ENCODE results near the gene BTBD16. TPM values are rescaled to one million over a fixed set of nuclear protein-coding genes. Genes with fewer than 3 reads are reported as not detected.

BTBD16 gene
- polyA plus RNA-seq, 3 donors: not detected

DNA sequence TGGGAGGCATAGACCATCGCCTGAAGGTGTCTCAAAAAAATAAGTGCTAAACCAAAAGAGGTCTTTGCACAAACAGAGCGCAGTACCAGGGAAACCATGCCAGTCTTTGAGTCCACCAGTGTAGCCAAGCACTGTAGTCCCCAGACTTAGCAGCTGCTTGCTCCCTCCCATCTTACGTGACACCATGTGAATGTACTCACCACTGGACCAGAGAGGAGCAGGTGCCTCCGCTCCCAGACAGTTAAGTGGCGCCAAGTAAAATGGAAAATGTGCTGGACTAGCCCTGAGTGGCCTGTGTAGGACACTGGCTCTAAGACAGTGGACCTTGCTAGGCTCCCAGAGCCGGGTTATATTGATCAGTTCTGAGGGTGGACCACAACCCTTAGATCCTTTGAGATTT, 55.7 kb downstream of the BTBD16 start:
- no peak overlapping the region for H3K9ac ChIP-seq (ENCODE audit: insufficient read depth, low read length, poor library complexity, severe bottlenecking)
- no peak overlapping the region for H3K4me3 Mint-ChIP-seq
- no peaks in the 10 kb centered on the region for H3K9me3 ChIP-seq (replicated peaks in 1 of 2; ENCODE audit: control insufficient read depth in 1 of 2, insufficient read depth in 1 of 2, low read length in 2 of 2)
- peaks cover 8 to 22% (median 10%) of the 10 kb centered on the region in 3 donors for H3K27me3 Mint-ChIP-seq (ENCODE audit: low read depth in 3 of 3)
- H2AFZ ChIP-seq (ENCODE audit: insufficient read depth, low read depth, low read length, poor library complexity, severe bottlenecking): no peak overlapping the region
- intact Hi-C loops (cut with micrococcal nuclease): no loop called here
- no peaks in the 10 kb centered on the region for H3K27me3 ChIP-seq (ENCODE audit: control insufficient read depth in 2 of 2, insufficient read depth in 2 of 2, low read length in 2 of 2)
- H3K4me1 ChIP-seq (ENCODE audit: control insufficient read depth in 1 of 2, insufficient read depth in 2 of 2, low read length in 2 of 2): peaks cover 0 to 10% of the 10 kb centered on the region in 2 donors
- no peak for DNase-seq
- no peak overlapping the region for H3K27ac ChIP-seq (ENCODE audit: low read depth in 1 of 2, low read length in 2 of 2)
- H3K4me1 Mint-ChIP-seq: peaks cover 10% of the 10 kb centered on the region
- H3K4me3 ChIP-seq (replicated peaks in 1 of 3; ENCODE audit: low read depth in 2 of 3, low read length in 3 of 3): no peak overlapping the region
- peaks cover 0 to 8% (median 7%) of the 10 kb centered on the region in 7 donors for H3K9me3 Mint-ChIP-seq
- H3K27ac Mint-ChIP-seq: no peak overlapping the region
- no peak overlapping the region for H3K4me2 ChIP-seq (replicated peaks; ENCODE audit: extremely low read depth, low read length, poor library complexity, severe bottlenecking)
- no peaks in the 10 kb centered on the region for H3K36me3 Mint-ChIP-seq
- 99% methylated on average over 6 of the region's 6 CpGs for WGBS (ENCODE audit: insufficient coverage)
- no peaks in the 10 kb centered on the region for H4K20me1 ChIP-seq (ENCODE audit: insufficient read depth, low read length)
- no peaks in the 10 kb centered on the region for H3K36me3 ChIP-seq (replicated peaks in 1 of 2; ENCODE audit: control insufficient read depth in 1 of 2, insufficient read depth in 2 of 2, low read length in 2 of 2)
- TF ChIP-seq, protein P1, sequence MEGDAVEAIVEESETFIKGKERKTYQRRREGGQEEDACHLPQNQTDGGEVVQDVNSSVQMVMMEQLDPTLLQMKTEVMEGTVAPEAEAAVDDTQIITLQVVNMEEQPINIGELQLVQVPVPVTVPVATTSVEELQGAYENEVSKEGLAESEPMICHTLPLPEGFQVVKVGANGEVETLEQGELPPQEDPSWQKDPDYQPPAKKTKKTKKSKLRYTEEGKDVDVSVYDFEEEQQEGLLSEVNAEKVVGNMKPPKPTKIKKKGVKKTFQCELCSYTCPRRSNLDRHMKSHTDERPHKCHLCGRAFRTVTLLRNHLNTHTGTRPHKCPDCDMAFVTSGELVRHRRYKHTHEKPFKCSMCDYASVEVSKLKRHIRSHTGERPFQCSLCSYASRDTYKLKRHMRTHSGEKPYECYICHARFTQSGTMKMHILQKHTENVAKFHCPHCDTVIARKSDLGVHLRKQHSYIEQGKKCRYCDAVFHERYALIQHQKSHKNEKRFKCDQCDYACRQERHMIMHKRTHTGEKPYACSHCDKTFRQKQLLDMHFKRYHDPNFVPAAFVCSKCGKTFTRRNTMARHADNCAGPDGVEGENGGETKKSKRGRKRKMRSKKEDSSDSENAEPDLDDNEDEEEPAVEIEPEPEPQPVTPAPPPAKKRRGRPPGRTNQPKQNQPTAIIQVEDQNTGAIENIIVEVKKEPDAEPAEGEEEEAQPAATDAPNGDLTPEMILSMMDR (IDR thresholded peaks at IDR 0.05): no peak
- H3K79me2 ChIP-seq (ENCODE audit: insufficient read depth, low read length): no peaks in the 10 kb centered on the region

DNA sequence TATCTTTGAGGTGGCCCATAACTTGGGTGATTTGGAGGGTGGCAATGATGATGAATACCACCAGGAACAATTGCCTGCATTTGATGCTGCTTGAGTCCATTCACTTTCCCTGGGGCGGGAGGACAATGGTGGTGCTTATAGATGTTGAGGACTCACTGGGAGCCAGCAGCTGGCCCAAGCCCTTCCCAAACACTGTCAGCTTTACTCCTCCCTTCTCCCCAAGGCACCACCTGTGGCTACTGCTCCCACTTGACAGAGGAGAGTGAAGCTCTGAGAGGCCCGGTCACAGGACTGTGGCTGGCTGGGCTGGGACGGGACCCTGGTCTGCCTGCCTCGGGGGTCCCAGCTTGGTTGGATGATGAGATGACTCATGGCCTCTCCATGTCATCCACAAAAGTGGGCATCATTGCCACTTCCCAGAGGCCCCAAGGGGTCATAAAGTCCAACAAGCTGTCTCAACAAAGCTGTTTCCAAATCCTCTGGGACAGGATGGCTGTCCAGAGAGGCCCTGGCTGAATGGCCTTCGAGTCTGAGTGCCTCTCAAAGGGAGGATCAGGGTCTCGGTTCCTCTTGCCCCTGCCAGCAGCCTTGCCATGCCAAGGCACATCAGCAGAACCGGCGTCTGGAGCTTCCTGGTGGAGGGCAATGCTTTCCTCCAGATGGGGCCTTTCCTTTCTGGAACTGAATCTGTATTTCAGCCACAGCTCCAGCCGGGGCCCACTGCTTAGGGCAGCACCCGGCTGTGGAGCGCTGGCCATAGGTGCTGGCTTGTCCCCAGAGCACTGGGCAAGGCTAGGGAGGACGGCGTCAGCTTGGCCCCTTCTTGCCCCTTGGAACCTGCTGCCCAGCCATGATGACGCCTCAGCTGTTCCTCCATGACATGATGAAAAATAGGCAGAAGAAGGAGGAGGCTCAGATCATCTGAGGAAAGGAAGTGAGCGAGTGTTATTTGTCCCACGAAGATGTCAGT, 56.4 kb downstream of the BTBD16 start:
- no peak overlapping the region for H3K4me3 ChIP-seq (replicated peaks in 1 of 3; ENCODE audit: low read depth in 2 of 3, low read length in 3 of 3)
- Mint-ChIP-seq H3K27ac (no peak overlapping the region), H3K36me3 (no peaks in the 10 kb centered on the region), H3K4me1 (peaks cover 10% of the 10 kb centered on the region), H3K9me3 (peaks cover 0 to 7% (median 3%) of the 10 kb centered on the region in 7 donors), H3K27me3 (ENCODE audit: low read depth in 3 of 3) (peaks cover 8 to 25% (median 12%) of the 10 kb centered on the region in 3 donors), H3K4me3 (no peak overlapping the region)
- no peaks in the 10 kb centered on the region for H3K36me3 ChIP-seq (replicated peaks in 1 of 2; ENCODE audit: control insufficient read depth in 1 of 2, insufficient read depth in 2 of 2, low read length in 2 of 2)
- no peaks in the 10 kb centered on the region for H3K27me3 ChIP-seq (ENCODE audit: control insufficient read depth in 2 of 2, insufficient read depth in 2 of 2, low read length in 2 of 2)
- TF ChIP-seq, protein P1 (IDR thresholded peaks at IDR 0.05): no peak
- no peaks in the 10 kb centered on the region for H3K9me3 ChIP-seq (replicated peaks in 1 of 2; ENCODE audit: control insufficient read depth in 1 of 2, insufficient read depth in 1 of 2, low read length in 2 of 2)
- no peak overlapping the region for H3K27ac ChIP-seq (ENCODE audit: low read depth in 1 of 2, low read length in 2 of 2)
- H4K20me1 ChIP-seq (ENCODE audit: insufficient read depth, low read length): no peaks in the 10 kb centered on the region
- DNase-seq: no peak
- 88% methylated on average over 14 of the region's 16 CpGs for WGBS (ENCODE audit: insufficient coverage)
- H3K4me1 ChIP-seq (ENCODE audit: control insufficient read depth in 1 of 2, insufficient read depth in 2 of 2, low read length in 2 of 2): peaks cover 0 to 10% of the 10 kb centered on the region in 2 donors
- no peak overlapping the region for H3K4me2 ChIP-seq (replicated peaks; ENCODE audit: extremely low read depth, low read length, poor library complexity, severe bottlenecking)
- intact Hi-C loops (cut with micrococcal nuclease): no loop called here
- no peak overlapping the region for H3K9ac ChIP-seq (ENCODE audit: insufficient read depth, low read length, poor library complexity, severe bottlenecking)
- no peak overlapping the region for H2AFZ ChIP-seq (ENCODE audit: insufficient read depth, low read depth, low read length, poor library complexity, severe bottlenecking)
- no peaks in the 10 kb centered on the region for H3K79me2 ChIP-seq (ENCODE audit: insufficient read depth, low read length)
